ENCODE results near the gene C22orf42.

- TF ChIP-seq, protein P1, sequence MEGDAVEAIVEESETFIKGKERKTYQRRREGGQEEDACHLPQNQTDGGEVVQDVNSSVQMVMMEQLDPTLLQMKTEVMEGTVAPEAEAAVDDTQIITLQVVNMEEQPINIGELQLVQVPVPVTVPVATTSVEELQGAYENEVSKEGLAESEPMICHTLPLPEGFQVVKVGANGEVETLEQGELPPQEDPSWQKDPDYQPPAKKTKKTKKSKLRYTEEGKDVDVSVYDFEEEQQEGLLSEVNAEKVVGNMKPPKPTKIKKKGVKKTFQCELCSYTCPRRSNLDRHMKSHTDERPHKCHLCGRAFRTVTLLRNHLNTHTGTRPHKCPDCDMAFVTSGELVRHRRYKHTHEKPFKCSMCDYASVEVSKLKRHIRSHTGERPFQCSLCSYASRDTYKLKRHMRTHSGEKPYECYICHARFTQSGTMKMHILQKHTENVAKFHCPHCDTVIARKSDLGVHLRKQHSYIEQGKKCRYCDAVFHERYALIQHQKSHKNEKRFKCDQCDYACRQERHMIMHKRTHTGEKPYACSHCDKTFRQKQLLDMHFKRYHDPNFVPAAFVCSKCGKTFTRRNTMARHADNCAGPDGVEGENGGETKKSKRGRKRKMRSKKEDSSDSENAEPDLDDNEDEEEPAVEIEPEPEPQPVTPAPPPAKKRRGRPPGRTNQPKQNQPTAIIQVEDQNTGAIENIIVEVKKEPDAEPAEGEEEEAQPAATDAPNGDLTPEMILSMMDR (IDR thresholded peaks at IDR 0.05): no peak
- TF ChIP-seq POLR2A (IDR thresholded peaks at IDR 0.05): no peak
Measured at GRCh38 chr22:32175683-32176644, 16.9 kb upstream of the C22orf42 start.
